Gastroesophageal sphincter (tissue), 2 donors: ENCODE measurements around the gene GAMT.

ENCODE experiments used
- POLR2A ChIP-seq, 2 donors: fragments of 450-650 bp; IDR thresholded peaks; one replicate each; pipeline ENCODE4 v1.6.1; 2017; ENCODE audit warnings: antibody characterized with exemption in 2 of 2, mild to moderate bottlenecking in 2 of 2, moderate library complexity in 1 of 2
- POLR2AphosphoS5 ChIP-seq: sonication (generic); formaldehyde crosslinking; IDR thresholded peaks from one replicate; pipeline ENCODE4 v1.6.1; 2017; ENCODE audit warnings: antibody characterized with exemption

DNA sequence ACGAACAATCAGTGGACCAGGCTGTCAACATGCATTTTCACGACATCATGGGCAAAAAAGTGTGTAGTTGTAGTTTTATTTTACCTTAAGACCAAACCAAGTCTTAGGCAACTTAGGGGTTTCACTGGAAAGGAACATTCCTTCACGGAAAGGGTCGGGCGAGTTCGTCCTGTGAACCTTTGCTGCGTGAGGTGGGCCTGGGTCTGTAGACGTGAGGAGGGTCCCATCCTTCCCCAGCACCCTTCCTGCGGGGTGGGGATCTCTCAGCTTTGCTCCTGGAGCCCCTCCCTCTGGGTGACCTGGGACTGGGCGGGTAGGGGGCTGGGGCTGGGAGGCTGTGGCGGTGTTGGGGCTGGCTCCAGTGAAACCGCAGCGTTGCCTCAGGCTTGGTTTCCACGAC is 24.6 kb upstream of the GAMT start:
- TF ChIP-seq POLR2A (IDR thresholded peaks at IDR 0.05): no peak
- TF ChIP-seq POLR2AphosphoS5: no peak
